Measurements from ENCODE around the gene RABGAP1L. TPM values are rescaled to one million over a fixed set of nuclear protein-coding genes. Genes with fewer than 3 reads are reported as not detected.

The RABGAP1L gene
- total RNA-seq, 1 experiment from 2014 or later = 29.3 TPM

- Histone ChIP-seq H3K27me3 (ENCODE audit: insufficient read depth, low read length) (no peaks in the 10 kb centered on the region), H4K20me1 (ENCODE audit: insufficient read depth) (0 out of 2 replicates have a peak, but pooled peaks cover 3% of the 10 kb centered on the region), H3K79me2 (ENCODE audit: insufficient read depth, low read length) (no peaks in the 10 kb centered on the region), H3K9me3 (ENCODE audit: control insufficient read depth in 1 of 2, insufficient read depth in 1 of 2, low read depth in 1 of 2, low read length in 2 of 2) (no peaks in the 10 kb centered on the region), H3K4me1 (ENCODE audit: control insufficient read depth in 1 of 2, insufficient read depth in 2 of 2, low read length in 2 of 2) (peaks cover 0 to 2% of the 10 kb centered on the region in 2 experiments; a peak in 1 of 4 replicates), H2AFZ (ENCODE audit: low read depth, low read length, poor library complexity, severe bottlenecking) (no peak overlapping the region), H3K4me3 (replicated peaks in 1 of 2; ENCODE audit: low read depth in 1 of 2, low read length in 2 of 2) (no peak overlapping the region), H3K27ac (ENCODE audit: low read depth, low read length) (no peak overlapping the region), H3K4me2 (ENCODE audit: low read length) (no peak overlapping the region), H3K36me3 (ENCODE audit: control insufficient read depth in 1 of 2, insufficient read depth in 2 of 2, low read length in 2 of 2) (no peaks in the 10 kb centered on the region), H3K9ac (ENCODE audit: low read length) (no peak overlapping the region), H3K9me2 (ENCODE audit: insufficient read depth) (no peaks in the 10 kb centered on the region)
- intact Hi-C loops (cut with micrococcal nuclease) = no loop called here
- ChIA-PET POLR2A (interaction anchor here (1.0 kb wide), 1 partner anchor 115 kb away, joined by 4 read pairs; no protein-coding TSS in a partner anchor), CTCF (interaction anchor here (1.0 kb wide), 1 partner anchor 116 kb away, joined by 3 read pairs; the partner anchor contains the start of gene CACYBP), RAD21 (ENCODE audit: low non-redundant PET in 1 of 2, low total read pairs in 2 of 2, uncharacterized antibody in 2 of 2, unreplicated experiment in 2 of 2) (no interaction called here)
- TF ChIP-seq CEBPB (IDR thresholded peaks at IDR 0.05; ENCODE audit: low read depth) (no peak), EGR1 (IDR thresholded peaks at IDR 0.05; ENCODE audit: low read depth) (no peak), YY1 (IDR thresholded peaks at IDR 0.05; ENCODE audit: extremely low read depth, insufficient replicate concordance, low read depth, low read length) (no peak), ELF1 (IDR thresholded peaks at IDR 0.05; ENCODE audit: borderline replicate concordance, low read depth) (no peak), FOSL1 (IDR thresholded peaks at IDR 0.05; ENCODE audit: low read depth) (no peak), ATF3 (IDR thresholded peaks at IDR 0.05) (no peak), ZBTB33 (IDR thresholded peaks at IDR 0.05; ENCODE audit: extremely low read depth, insufficient replicate concordance, low read length) (no peak)
- BruUV-seq (replicated peaks) = no TSS peak
- no peak for DNase-seq (ENCODE audit: low read depth, low spot score)
- ATAC-seq = no peak
Observed at GRCh38 chr1:174884038-174884437, 724.7 kb downstream of the RABGAP1L start.

GRCh38 chr1:174884566-174884965 is 725.2 kb downstream of the RABGAP1L start:
- no peaks in the 10 kb centered on the region for H3K9me3 ChIP-seq (ENCODE audit: control insufficient read depth in 1 of 2, insufficient read depth in 1 of 2, low read depth in 1 of 2, low read length in 2 of 2)
- DNase-seq (ENCODE audit: low read depth, low spot score) (no peak), ATAC-seq (no peak)
- H3K4me3 ChIP-seq (replicated peaks in 1 of 2; ENCODE audit: low read depth in 1 of 2, low read length in 2 of 2) = no peak overlapping the region
- H3K36me3 ChIP-seq (ENCODE audit: control insufficient read depth in 1 of 2, insufficient read depth in 2 of 2, low read length in 2 of 2) = no peaks in the 10 kb centered on the region
- 0 out of 2 replicates have a peak, but pooled peaks cover 3% of the 10 kb centered on the region for H4K20me1 ChIP-seq (ENCODE audit: insufficient read depth)
- H3K79me2 ChIP-seq (ENCODE audit: insufficient read depth, low read length) = no peaks in the 10 kb centered on the region
- peaks cover 0 to 2% of the 10 kb centered on the region in 2 experiments; a peak in 1 of 4 replicates for H3K4me1 ChIP-seq (ENCODE audit: control insufficient read depth in 1 of 2, insufficient read depth in 2 of 2, low read length in 2 of 2)
- no peak overlapping the region for H3K27ac ChIP-seq (ENCODE audit: low read depth, low read length)
- CTCF ChIA-PET = no interaction called here
- no peak for TF ChIP-seq ATF3 (IDR thresholded peaks at IDR 0.05)
- no peak for TF ChIP-seq SRF (IDR thresholded peaks at IDR 0.05; ENCODE audit: low read depth)
- TF ChIP-seq ZBTB33 (IDR thresholded peaks at IDR 0.05; ENCODE audit: extremely low read depth, insufficient replicate concordance, low read length) = no peak
- no peak for TF ChIP-seq TCF7L2 (IDR thresholded peaks at IDR 0.05; ENCODE audit: borderline replicate concordance, extremely low read depth, insufficient read depth, insufficient read length)
- no peak for TF ChIP-seq RAD21 (IDR thresholded peaks at IDR 0.05; ENCODE audit: low read depth)
- no peak for TF ChIP-seq EZH2 (IDR thresholded peaks at IDR 0.05)
- H2AFZ ChIP-seq (ENCODE audit: low read depth, low read length, poor library complexity, severe bottlenecking) = no peak overlapping the region
- POLR2A ChIA-PET = no interaction called here
- no peaks in the 10 kb centered on the region for H3K9me2 ChIP-seq (ENCODE audit: insufficient read depth)
- intact Hi-C loops (cut with micrococcal nuclease) = no loop called here
- no peaks in the 10 kb centered on the region for H3K27me3 ChIP-seq (ENCODE audit: insufficient read depth, low read length)
- RAD21 ChIA-PET (ENCODE audit: low non-redundant PET in 1 of 2, low total read pairs in 2 of 2, uncharacterized antibody in 2 of 2, unreplicated experiment in 2 of 2) = no interaction called here
- no peak overlapping the region for H3K4me2 ChIP-seq (ENCODE audit: low read length)
- BruUV-seq (replicated peaks) = no TSS peak
- H3K9ac ChIP-seq (ENCODE audit: low read length) = no peak overlapping the region

All from HCT116 (cell line).